Uterus (tissue), 4 donors: ENCODE data around the gene ARHGAP15. TPM values are rescaled to one million over a fixed set of nuclear protein-coding genes. Genes with fewer than 3 reads are reported as not detected.
A peak's percentile ranks its signal among the peaks of the same experiment; 100 is the strongest.

Experiments
- DNase-seq, 2 donors: peaks; one replicate each; pipeline ENCODE4 v3.0.0-alpha.2; 2019 to 2020
- H3K27ac ChIP-seq, 2 donors: fragments of 200-600 bp; sonication (generic); 1 replicate in 1 of 2; 2 replicates in 1 of 2; pipeline ENCODE4 v1.5.1; 2016 to 2018
- H3K27me3 ChIP-seq, 2 donors: fragments of 200-600 bp; sonication (generic); one replicate each; pipeline ENCODE4 v1.5.1; 2018 to 2019; ENCODE audit warnings: control low read depth in 1 of 2
- H3K36me3 ChIP-seq, 2 donors: fragments of 200-600 bp; sonication (generic); one replicate each; pipeline ENCODE4 v1.5.1; 2019; ENCODE audit warnings: control low read depth in 1 of 2
- H3K4me1 ChIP-seq, 2 donors: fragments of 200-600 bp; sonication (generic); one replicate each; pipeline ENCODE4 v1.5.1; 2018 to 2019; ENCODE audit warnings: control low read depth in 1 of 2
- H3K4me3 ChIP-seq, 2 donors: fragments of 200-600 bp; sonication (generic); 1 replicate in 1 of 2; 2 replicates in 1 of 2; pipeline ENCODE4 v1.5.1; 2018 to 2019; ENCODE audit warnings: mild to moderate bottlenecking in 1 of 2
- H3K9me3 ChIP-seq, 2 donors: fragments of 200-600 bp; sonication (generic); one replicate each; pipeline ENCODE4 v1.5.1; 2019; ENCODE audit warnings: control low read depth in 1 of 2
- CTCF ChIP-seq, 4 experiments: fragments of 200-600 bp in 2 of 4; fragments of 450-650 bp in 2 of 4; sonication (generic) in 2 of 4; IDR thresholded peaks; one replicate each; pipeline ENCODE4 v1.5.1; 2016 to 2019; ENCODE audit warnings: antibody characterized with exemption in 4 of 4, mild to moderate bottlenecking in 2 of 4, moderate library complexity in 1 of 4
- POLR2A ChIP-seq, 2 donors: fragments of 450-650 bp; IDR thresholded peaks; one replicate each; pipeline ENCODE4 v1.6.1; 2016; ENCODE audit warnings: antibody characterized with exemption in 2 of 2, mild to moderate bottlenecking in 1 of 2, moderate library complexity in 1 of 2
- intact Hi-C: fragments of 100-400 bp; cut with DNase I; formaldehyde crosslinking; loops from one replicate; pipeline ENCODE4 v1.15.1; 2023; ENCODE audit warnings: low total_unique reads
- total RNA-seq, 4 donors: library from RNA; depleted of rRNA in 3 of 4; stranded (reverse); fragments of >200 nt in 3 of 4; gene quantifications; one replicate each; pipeline versions ENCODE4 v1.1.0 to v1.2.4, GENCODE V29; 2014 to 2023
- donor health status: DM: yes; HTN: yes; CAD: no.

ARHGAP15 gene
- total RNA-seq, 4 donors from 2014 or later: 0.88 to 28.4 (median 6.6) TPM

GRCh38 chr2:143515318-143515717 lies 386.1 kb downstream of the ARHGAP15 start:
- DNase-seq: no peak
- Histone ChIP-seq H3K4me1 (no peaks in the 10 kb centered on the region), H3K27me3 (no peaks in the 10 kb centered on the region), H3K9me3 (no peaks in the 10 kb centered on the region), H3K4me3 (no peak overlapping the region), H3K27ac (no peak overlapping the region), H3K36me3 (no peaks in the 10 kb centered on the region)
- intact Hi-C loops: no loop called here
- TF ChIP-seq CTCF (IDR thresholded peaks at IDR 0.05) (no peak), POLR2A (IDR thresholded peaks at IDR 0.05) (no peak)

GRCh38 chr2:143519521-143519920 lies 390.3 kb downstream of the ARHGAP15 start:
- no peak overlapping the region for H3K4me3 ChIP-seq
- no peaks in the 10 kb centered on the region for H3K9me3 ChIP-seq
- no peaks in the 10 kb centered on the region for H3K36me3 ChIP-seq
- H3K4me1 ChIP-seq: no peaks in the 10 kb centered on the region
- no peak for DNase-seq
- TF ChIP-seq CTCF (IDR thresholded peaks at IDR 0.05): no peak
- no peak for TF ChIP-seq POLR2A (IDR thresholded peaks at IDR 0.05)
- H3K27ac ChIP-seq: no peak overlapping the region
- intact Hi-C loops: no loop called here
- no peaks in the 10 kb centered on the region for H3K27me3 ChIP-seq

- intact Hi-C loops: no loop called here
- no peaks in the 10 kb centered on the region for H3K36me3 ChIP-seq
- DNase-seq: no peak
- no peak overlapping the region for H3K27ac ChIP-seq
- TF ChIP-seq POLR2A (IDR thresholded peaks at IDR 0.05) (no peak), CTCF (IDR thresholded peaks at IDR 0.05) (no peak)
- no peak overlapping the region for H3K4me3 ChIP-seq
- H3K4me1 ChIP-seq: peaks cover 0 to 4% of the 10 kb centered on the region in 2 donors
- H3K9me3 ChIP-seq: no peaks in the 10 kb centered on the region
- no peaks in the 10 kb centered on the region for H3K27me3 ChIP-seq
Observed at GRCh38 chr2:143521396-143521795, 392.2 kb downstream of the ARHGAP15 start.

- DNase-seq: no peak
- Histone ChIP-seq H3K27me3 (no peaks in the 10 kb centered on the region), H3K4me1 (peaks cover 0 to 4% of the 10 kb centered on the region in 2 donors), H3K27ac (no peak overlapping the region), H3K9me3 (no peaks in the 10 kb centered on the region), H3K4me3 (no peak overlapping the region), H3K36me3 (no peaks in the 10 kb centered on the region)
- intact Hi-C loops: no loop called here
- TF ChIP-seq POLR2A (IDR thresholded peaks at IDR 0.05) (no peak), CTCF (IDR thresholded peaks at IDR 0.05) (no peak)
Observed at GRCh38 chr2:143522699-143523098, 393.5 kb downstream of the ARHGAP15 start.

GRCh38 chr2:143524119-143524553 lies 394.9 kb downstream of the ARHGAP15 start:
- peak overlapping the region; percentile 21 to 49 for H3K27ac ChIP-seq
- H3K4me1 ChIP-seq: peaks cover 0 to 4% of the 10 kb centered on the region in 2 donors
- intact Hi-C loops: no loop called here
- TF ChIP-seq CTCF (IDR thresholded peaks at IDR 0.05) (no peak), POLR2A (IDR thresholded peaks at IDR 0.05) (no peak)
- no peaks in the 10 kb centered on the region for H3K36me3 ChIP-seq
- no peaks in the 10 kb centered on the region for H3K9me3 ChIP-seq
- no peaks in the 10 kb centered on the region for H3K27me3 ChIP-seq
- no peak for DNase-seq
- H3K4me3 ChIP-seq: no peak overlapping the region
